GM11168 (cell line): ENCODE measurements around the gene JARID2.
"Not testable (repeated sequence)": the region's sequence is repeated elsewhere in the genome, so short reads cannot be mapped to it uniquely, and the experiment has no call there.

Experiments used
- in situ Hi-C: fragments of 300-500 bp; cut with MboI; formaldehyde crosslinking; loops from one replicate; pipeline ENCODE4 v1.12.0; 2022; ENCODE audit warnings: low sequenced_read_pairs; ENCODE audit not compliant: unreplicated experiment

Gene JARID2

GRCh38 chr6:15538766-15539495 lies 293.1 kb downstream of the JARID2 start:
- in situ Hi-C loops: no loop called here

- in situ Hi-C loops: no loop called here
Measured at GRCh38 chr6:15539722-15540270, 293.9 kb downstream of the JARID2 start.

- in situ Hi-C loops: not testable (repeated sequence)
Measured at GRCh38 chr6:15543332-15543917, 297.6 kb downstream of the JARID2 start.

GRCh38 chr6:15544321-15544900 lies 298.5 kb downstream of the JARID2 start:
- in situ Hi-C loops: no loop called here

- in situ Hi-C loops: no loop called here
Measured at GRCh38 chr6:15546591-15546990, 300.7 kb downstream of the JARID2 start.

- in situ Hi-C loops: no loop called here
Measured at GRCh38 chr6:15547400-15547799, 301.5 kb downstream of the JARID2 start.

GRCh38 chr6:15549371-15549770 lies 303.5 kb downstream of the JARID2 start:
- in situ Hi-C loops: no loop called here

GRCh38 chr6:15550546-15551123 lies 304.8 kb downstream of the JARID2 start:
- in situ Hi-C loops: no loop called here

GRCh38 chr6:15551262-15551661 lies 305.4 kb downstream of the JARID2 start:
- in situ Hi-C loops: no loop called here

GRCh38 chr6:15551798-15552197 lies 305.9 kb downstream of the JARID2 start:
- in situ Hi-C loops: no loop called here

- in situ Hi-C loops: no loop called here
Measured at GRCh38 chr6:15553031-15553430, 307.2 kb downstream of the JARID2 start.

GRCh38 chr6:15553736-15554294 lies 307.9 kb downstream of the JARID2 start:
- in situ Hi-C loops: no loop called here

GRCh38 chr6:15554728-15555100 lies 308.8 kb downstream of the JARID2 start:
- in situ Hi-C loops: no loop called here

- in situ Hi-C loops: no loop called here
Measured at GRCh38 chr6:15555101-15556038, 309.5 kb downstream of the JARID2 start.

GRCh38 chr6:15556711-15557110 lies 310.8 kb downstream of the JARID2 start:
- in situ Hi-C loops: no loop called here

- in situ Hi-C loops: no loop called here
Measured at GRCh38 chr6:15557174-15557573, 311.3 kb downstream of the JARID2 start.

GRCh38 chr6:15560713-15561112 lies 314.8 kb downstream of the JARID2 start:
- in situ Hi-C loops: no loop called here

- in situ Hi-C loops: no loop called here
Measured at GRCh38 chr6:15561447-15562199, 315.8 kb downstream of the JARID2 start.

GRCh38 chr6:15562977-15563376 lies 317.1 kb downstream of the JARID2 start:
- in situ Hi-C loops: no loop called here
